H1 (cell line): ENCODE data around the gene AIPL1. TPM values are rescaled to one million over a fixed set of nuclear protein-coding genes. Genes with fewer than 3 reads are reported as not detected.

Source experiments
- BCL11A ChIP-seq, 2 experiments: IDR thresholded peaks; one replicate each; pipeline ENCODE4 v1.6.1; 2011; ENCODE audit warnings: low read depth in 2 of 2, low read length in 2 of 2, mild to moderate bottlenecking in 2 of 2
- CEBPB ChIP-seq: IDR thresholded peaks from 2 replicates; pipeline ENCODE4 v1.6.1; 2012; ENCODE audit warnings: low read depth, low read length
- EP300 ChIP-seq, 2 experiments: IDR thresholded peaks; 1 replicate in 1 of 2; 2 replicates in 1 of 2; pipeline ENCODE4 v1.6.1; 2011 to 2012; ENCODE audit warnings: low read depth in 2 of 2, low read length in 2 of 2, mild to moderate bottlenecking in 2 of 2, borderline replicate concordance in 1 of 2, inconsistent platforms in 1 of 2, moderate library complexity in 1 of 2
- HDAC6 ChIP-seq: IDR thresholded peaks from one replicate; pipeline ENCODE4 v1.7.1; 2012; ENCODE audit warnings: low read depth, mild to moderate bottlenecking, inconsistent platforms, low read length, moderate library complexity
- JUN ChIP-seq: IDR thresholded peaks from 2 replicates; pipeline ENCODE4 v1.6.1; 2011; ENCODE audit warnings: low read depth, mild to moderate bottlenecking, improper control_type of control experiment, low read length
- NRF1 ChIP-seq: IDR thresholded peaks from 2 replicates; pipeline ENCODE4 v1.6.1; 2011; ENCODE audit warnings: mild to moderate bottlenecking, low read depth, low read length, improper control_type of control experiment
- RFX5 ChIP-seq: IDR thresholded peaks from 2 replicates; pipeline ENCODE4 v1.6.1; 2011; ENCODE audit warnings: low read depth, low read length, improper control_type of control experiment, borderline replicate concordance
- SAP30 ChIP-seq: fragments of 300-600 bp; sonication (generic); IDR thresholded peaks from 2 replicates; pipeline ENCODE4 v1.7.1; 2012; ENCODE audit warnings: low read length, moderate library complexity, mild to moderate bottlenecking, inconsistent platforms; ENCODE audit not compliant: insufficient read depth, insufficient replicate concordance
- SUZ12 ChIP-seq: fragments of 200-600 bp; sonication (generic); IDR thresholded peaks from 2 replicates; pipeline ENCODE4 v1.6.1; 2012; ENCODE audit warnings: mild to moderate bottlenecking, inconsistent platforms, low read length, moderate library complexity, mixed read lengths
- TAF7 ChIP-seq: optimal IDR thresholded peaks from 2 replicates; pipeline ENCODE3; 2011; ENCODE audit warnings: low read depth, mild to moderate bottlenecking, inconsistent platforms, low read length, moderate library complexity, borderline replicate concordance
- polyA plus RNA-seq, 7 experiments: library from polyadenylated mRNA; depleted of rRNA in 3 of 7; stranded (reverse) in 5 of 7; unstranded in 2 of 7; fragments of >200 nt in 5 of 7; fragments of 200-250 nt in 2 of 7; gene quantifications; 1 replicate in 5 of 7; 2 replicates in 1 of 7; 4 replicates in 1 of 7; pipeline versions ENCODE4 v1.2.1 to v1.2.3, GENCODE V29; 2011 to 2013; ENCODE audit warnings: missing spikeins in 2 of 7, mixed read lengths in 2 of 7
- total RNA-seq: library from RNA; stranded (reverse); fragmentation: NEBNext Ultra II Directional; extraction: Animal tissue kit (Norgen Biotek cat#: 25700); gene quantifications from 2 replicates; pipeline ENCODE4 v1.2.1, GENCODE V29; 2021
- TF ChIP-seq, protein P1 (sequence below): IDR thresholded peaks from 2 replicates; pipeline ENCODE4 v1.6.1; 2012; ENCODE audit warnings: inconsistent platforms

The AIPL1 gene
- total and polyA plus RNA-seq, 2 of the 8 experiments (the other 6 are each of a cell fraction or from before 2014, with no cell fraction given) = 0.56 to 0.71 TPM

DNA sequence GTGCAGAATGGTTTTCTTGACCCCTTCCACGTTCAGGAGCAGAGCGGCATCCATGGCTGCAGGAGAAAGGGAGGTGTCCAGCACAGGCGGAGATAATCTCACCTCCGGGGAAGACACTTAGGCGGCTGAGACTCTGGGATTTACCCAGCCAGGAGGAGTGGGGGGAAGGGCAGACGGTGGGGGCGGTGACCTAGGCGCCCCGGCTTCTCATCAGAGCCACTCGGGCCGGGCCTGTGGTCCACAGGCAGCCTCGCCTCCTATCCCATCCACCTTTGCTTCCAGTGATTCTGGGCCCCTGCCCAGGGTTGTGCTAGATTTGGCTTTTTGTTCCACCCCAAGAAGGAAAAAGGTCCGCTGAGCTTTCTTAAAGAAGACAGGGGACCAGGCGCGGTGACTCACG lies at the start of gene AIPL1 (continued):
- no peak for TF ChIP-seq SAP30
- no peak for TF ChIP-seq CEBPB
- no peak for TF ChIP-seq HDAC6
- no peak for TF ChIP-seq BCL11A (IDR thresholded peaks at IDR 0.05; ENCODE audit: low read depth in 2 of 2, low read length in 2 of 2)
- TF ChIP-seq, protein P1, sequence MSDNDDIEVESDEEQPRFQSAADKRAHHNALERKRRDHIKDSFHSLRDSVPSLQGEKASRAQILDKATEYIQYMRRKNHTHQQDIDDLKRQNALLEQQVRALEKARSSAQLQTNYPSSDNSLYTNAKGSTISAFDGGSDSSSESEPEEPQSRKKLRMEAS = no peak
- no peak for TF ChIP-seq EP300 (IDR thresholded peaks at IDR 0.05; ENCODE audit: borderline replicate concordance in 1 of 2, low read depth in 2 of 2, low read length in 2 of 2)
- no peak for TF ChIP-seq TAF7
- no peak for TF ChIP-seq JUN
- TF ChIP-seq SUZ12 = no peak
- TF ChIP-seq NRF1 = no peak
- TF ChIP-seq RFX5 = no peak
